HEK293T (cell line): ENCODE data around the gene ATP11C.
A peak's percentile ranks its signal among the peaks of the same experiment; 100 is the strongest.

Source experiments
- CTCF ChIA-PET: fragments of 350-600 bp; formaldehyde crosslinking; extraction: SDS; loops from one replicate; lab custom pipeline; 2021; ENCODE audit warnings: antibody characterized with exemption, inconsistent platforms; lab: Yijun Ruan, JAX
- POLR2A ChIA-PET: fragments of 350-600 bp; formaldehyde crosslinking; extraction: SDS; loops from one replicate; lab custom pipeline; 2020; ENCODE audit warnings: antibody characterized with exemption, inconsistent platforms; lab: Yijun Ruan, JAX
- DNase-seq: peaks from one replicate; pipeline ENCODE4 v3.0.0; 2012; ENCODE audit warnings: mixed read lengths; ENCODE audit errors: extremely low spot score
- ARNT ChIP-seq: fragments of 450-650 bp; IDR thresholded peaks from 2 replicates; pipeline ENCODE4 v1.6.1; 2017; ENCODE audit warnings: mild to moderate bottlenecking
- BHLHE40 ChIP-seq: fragments of 450-650 bp; IDR thresholded peaks from 2 replicates; pipeline ENCODE4 v1.6.1; 2016; ENCODE audit warnings: mild to moderate bottlenecking, moderate library complexity, borderline replicate concordance
- CTBP1 ChIP-seq: fragments of 450-650 bp; IDR thresholded peaks from 2 replicates; pipeline ENCODE4 v1.6.1; 2016; ENCODE audit warnings: borderline replicate concordance
- ELF4 ChIP-seq: fragments of 450-650 bp; IDR thresholded peaks from 2 replicates; pipeline ENCODE4 v1.6.1; 2017; ENCODE audit warnings: antibody characterized with exemption
- FOXA1 ChIP-seq: fragments of 450-650 bp; IDR thresholded peaks from 2 replicates; pipeline ENCODE4 v1.6.1; 2016; ENCODE audit warnings: mild to moderate bottlenecking
- FOXK2 ChIP-seq: fragments of 450-650 bp; IDR thresholded peaks from 2 replicates; pipeline ENCODE4 v1.6.1; 2016; ENCODE audit warnings: mild to moderate bottlenecking
- FOXM1 ChIP-seq: fragments of 450-650 bp; IDR thresholded peaks from 2 replicates; pipeline ENCODE4 v1.6.1; 2017; ENCODE audit warnings: mild to moderate bottlenecking, borderline replicate concordance
- HDGF ChIP-seq: fragments of 450-650 bp; IDR thresholded peaks from 2 replicates; pipeline ENCODE4 v1.6.1; 2017; ENCODE audit warnings: antibody characterized with exemption, borderline replicate concordance
- L3MBTL2 ChIP-seq: fragments of 450-650 bp; conservative IDR thresholded peaks from 2 replicates; pipeline ENCODE4 v1.6.1; 2016; ENCODE audit warnings: mild to moderate bottlenecking
- LEF1 ChIP-seq: fragments of 450-650 bp; IDR thresholded peaks from 2 replicates; pipeline ENCODE4 v1.6.1; 2017; ENCODE audit warnings: mild to moderate bottlenecking, borderline replicate concordance
- NFRKB ChIP-seq: fragments of 450-650 bp; IDR thresholded peaks from 2 replicates; pipeline ENCODE4 v1.6.1; 2016; ENCODE audit warnings: mild to moderate bottlenecking, moderate library complexity
- SP1 ChIP-seq: fragments of 450-650 bp; IDR thresholded peaks from 2 replicates; pipeline ENCODE4 v1.6.1; 2017
- SUZ12 ChIP-seq: fragments of 450-650 bp; IDR thresholded peaks from 2 replicates; pipeline ENCODE4 v1.6.1; 2016; ENCODE audit warnings: mild to moderate bottlenecking
- TARDBP ChIP-seq: fragments of 450-650 bp; IDR thresholded peaks from 2 replicates; pipeline ENCODE4 v1.6.1; 2016
- ZNF384 ChIP-seq: fragments of 450-650 bp; IDR thresholded peaks from 2 replicates; pipeline ENCODE4 v1.6.1; 2016
- TF ChIP-seq, protein P1 (sequence below): fragments of 450-650 bp; IDR thresholded peaks from 2 replicates; pipeline ENCODE4 v1.6.1; 2016

Gene ATP11C

DNA sequence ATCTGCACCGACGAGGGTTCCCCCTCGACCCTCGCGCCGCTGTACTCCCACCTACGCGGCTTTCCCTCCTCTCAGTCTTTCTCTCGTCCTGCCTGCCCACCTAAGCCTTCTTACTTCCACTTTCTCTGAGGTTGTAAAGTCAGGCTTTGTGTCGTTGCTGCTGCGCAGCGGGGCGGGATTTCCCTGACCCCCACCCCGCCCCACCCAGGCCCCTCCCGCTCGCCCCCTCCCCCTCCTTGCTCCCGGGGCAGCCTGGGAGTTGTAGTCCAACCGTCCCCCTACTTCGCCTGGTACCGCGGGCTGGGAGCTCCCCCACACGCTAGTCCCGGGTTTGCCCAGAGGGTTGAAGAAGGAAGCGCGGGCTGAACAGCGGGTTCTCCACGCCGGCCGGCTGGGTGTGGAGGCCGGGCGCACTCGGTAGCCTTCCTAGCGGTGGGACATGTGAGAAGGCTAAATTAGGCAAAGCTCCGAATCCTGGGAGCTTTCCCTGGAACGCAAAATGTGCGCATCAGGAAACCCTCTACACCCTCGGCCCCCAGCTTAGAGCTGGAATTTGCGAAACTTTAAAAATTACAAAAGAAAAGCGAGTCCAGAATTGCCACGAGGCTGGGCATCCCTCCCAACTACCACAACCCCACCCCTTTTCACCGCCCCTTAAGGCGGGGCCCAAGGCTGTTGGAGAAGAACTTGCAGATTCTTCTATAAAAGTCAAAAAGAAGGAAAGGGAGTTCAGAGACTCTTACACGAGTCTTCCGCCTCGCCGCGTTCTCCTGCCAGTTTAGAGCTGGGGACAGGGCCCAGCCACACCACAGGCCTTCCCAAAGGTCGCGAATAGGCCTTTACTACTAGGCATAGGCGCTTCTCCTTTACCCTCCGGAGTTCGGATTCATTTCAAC lies at the start of gene ATP11C:
Gene ATP11C, minus strand, starts transcription at position 153 of the 896 bp plus-strand sequence. CDS start 1,011 bp downstream, outside the sequence.
- POLR2A ChIA-PET: interaction anchor here (0.5 to 1.0 kb wide), 4 partner anchors 9 to 102 kb away, joined by 3 to 4 read pairs (median 3); no protein-coding TSS in a partner anchor
- TF ChIP-seq L3MBTL2: peak; percentile 75
- no peak for TF ChIP-seq CTBP1
- DNase-seq: peak; percentile 83
- CTCF ChIA-PET: no interaction called here

DNA sequence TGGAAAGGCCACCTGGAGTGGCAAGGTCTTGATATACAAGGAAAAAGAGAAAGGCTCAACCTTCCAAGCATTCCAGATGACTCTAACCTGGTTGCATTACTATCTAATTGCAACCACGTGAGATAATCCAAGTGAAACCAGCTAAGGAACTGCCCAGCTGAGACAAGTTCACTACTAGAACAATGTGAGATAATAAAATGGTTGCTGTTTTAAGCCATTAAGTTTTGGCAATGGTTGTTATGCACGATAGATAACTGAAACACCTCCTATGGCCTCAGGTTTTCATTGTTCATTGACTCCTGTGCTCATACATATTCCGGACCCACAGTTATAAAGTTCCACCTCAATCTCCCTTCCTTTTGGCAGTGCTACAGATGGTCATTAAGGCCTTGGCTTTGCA lies 41.6 kb upstream of the ATP11C start:
- CTCF ChIA-PET: no interaction called here
- POLR2A ChIA-PET: no interaction called here
- TF ChIP-seq HDGF (no peak), FOXM1 (no peak)
- no peak for DNase-seq

DNA sequence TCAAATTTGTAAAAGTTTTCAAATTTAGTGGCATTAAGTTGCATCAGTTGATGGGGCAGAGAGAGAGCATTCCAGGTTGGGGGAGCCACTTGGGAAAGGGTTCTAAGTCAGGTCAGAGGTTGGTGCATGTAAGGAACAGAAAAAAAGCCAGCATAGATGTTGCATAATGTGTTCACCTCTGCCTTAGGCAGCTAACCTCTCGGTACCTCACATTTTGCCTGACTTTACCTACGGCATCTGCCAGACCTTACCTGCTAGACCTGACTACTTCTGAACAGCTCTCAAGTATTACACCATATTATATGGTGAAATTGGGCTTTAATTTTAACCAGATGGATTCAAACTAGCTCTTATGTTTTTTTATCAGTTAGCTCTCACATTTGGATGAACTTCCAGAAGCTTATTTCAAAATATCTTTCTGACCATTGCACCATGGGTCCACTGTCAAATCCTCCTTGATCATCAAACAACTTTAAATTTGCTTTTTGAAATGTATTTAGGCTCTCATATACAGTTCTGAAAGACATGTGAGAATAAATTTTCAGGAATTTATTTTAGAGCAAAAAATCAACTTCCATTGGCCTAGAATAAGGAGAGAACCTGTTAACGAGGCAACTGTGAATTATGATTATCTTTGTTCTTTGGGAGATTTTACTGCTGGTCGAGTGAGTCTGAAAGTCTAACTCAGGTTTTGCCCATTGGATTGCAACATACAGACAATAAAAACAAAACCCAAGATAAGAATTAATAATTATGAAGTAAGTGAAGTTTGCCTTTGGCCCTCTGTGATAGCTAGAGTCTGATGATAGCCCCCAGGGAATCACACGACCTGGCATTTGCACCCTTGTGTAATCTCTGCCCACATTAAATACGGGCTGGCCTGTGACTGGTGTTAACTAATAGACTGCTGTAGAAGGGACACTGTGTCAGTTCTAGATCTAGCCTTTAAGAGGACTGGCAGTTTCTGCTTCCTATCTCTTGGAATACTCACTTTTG lies 40.1 kb upstream of the ATP11C start:
- TF ChIP-seq LEF1: no peak
- TF ChIP-seq, protein P1, sequence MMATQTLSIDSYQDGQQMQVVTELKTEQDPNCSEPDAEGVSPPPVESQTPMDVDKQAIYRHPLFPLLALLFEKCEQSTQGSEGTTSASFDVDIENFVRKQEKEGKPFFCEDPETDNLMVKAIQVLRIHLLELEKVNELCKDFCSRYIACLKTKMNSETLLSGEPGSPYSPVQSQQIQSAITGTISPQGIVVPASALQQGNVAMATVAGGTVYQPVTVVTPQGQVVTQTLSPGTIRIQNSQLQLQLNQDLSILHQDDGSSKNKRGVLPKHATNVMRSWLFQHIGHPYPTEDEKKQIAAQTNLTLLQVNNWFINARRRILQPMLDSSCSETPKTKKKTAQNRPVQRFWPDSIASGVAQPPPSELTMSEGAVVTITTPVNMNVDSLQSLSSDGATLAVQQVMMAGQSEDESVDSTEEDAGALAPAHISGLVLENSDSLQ: no peak
- no peak for TF ChIP-seq NFRKB
- no peak for TF ChIP-seq ZNF384
- TF ChIP-seq SP1: no peak
- TF ChIP-seq TARDBP: no peak
- TF ChIP-seq ARNT: no peak
- no peak for TF ChIP-seq BHLHE40
- TF ChIP-seq SUZ12: no peak
- TF ChIP-seq CTBP1: no peak
- TF ChIP-seq FOXM1: no peak
- no peak for TF ChIP-seq HDGF
- TF ChIP-seq FOXA1: no peak
- no peak for TF ChIP-seq ELF4
- no peak for TF ChIP-seq FOXK2
- TF ChIP-seq L3MBTL2: no peak
- CTCF ChIA-PET: no interaction called here
- POLR2A ChIA-PET: no interaction called here
- no peak for DNase-seq

DNA sequence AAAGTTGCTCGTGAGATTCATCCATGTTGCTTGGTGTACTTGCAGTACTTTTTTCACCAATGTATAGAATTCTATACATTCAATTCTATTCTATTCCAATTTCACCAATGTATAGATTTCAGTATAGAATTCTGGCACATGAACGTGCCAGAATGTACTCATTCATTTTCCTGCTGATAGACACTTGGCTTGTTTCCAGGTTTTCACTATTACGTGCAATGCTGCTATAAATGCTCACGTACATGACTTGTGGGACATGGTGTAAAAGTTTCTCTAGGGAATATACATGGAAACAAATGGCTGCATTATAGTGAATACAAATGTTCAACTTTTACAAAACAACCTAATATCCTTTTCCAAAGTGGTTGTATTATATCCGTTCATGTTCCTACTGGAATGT lies 39.3 kb upstream of the ATP11C start:
- POLR2A ChIA-PET: no interaction called here
- DNase-seq: no peak
- CTCF ChIA-PET: no interaction called here
- no peak for TF ChIP-seq ZNF384
- no peak for TF ChIP-seq FOXM1
- TF ChIP-seq BHLHE40: no peak
- TF ChIP-seq ARNT: no peak

DNA sequence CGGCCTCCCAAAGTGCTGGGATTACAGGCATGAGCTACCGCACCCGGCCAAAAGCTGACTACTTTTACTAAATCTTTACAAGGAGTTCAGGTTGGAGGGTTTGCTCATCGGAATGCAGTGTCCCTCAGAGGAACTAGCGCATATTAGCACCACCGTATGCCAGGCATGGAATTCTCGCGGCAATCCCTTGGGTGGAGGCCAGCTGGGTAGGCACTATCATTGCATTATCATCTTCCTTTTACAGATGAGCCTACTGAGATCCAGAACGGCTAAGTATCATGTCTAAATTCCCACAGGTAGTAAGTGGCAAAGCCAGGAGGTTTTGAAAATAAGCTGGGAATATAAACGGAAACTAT lies 38.5 kb upstream of the ATP11C start:
- ChIA-PET CTCF (no interaction called here), POLR2A (no interaction called here)
- DNase-seq: no peak
- TF ChIP-seq FOXA1 (no peak), ELF4 (no peak), BHLHE40 (no peak), LEF1 (no peak), FOXK2 (no peak), CTBP1 (no peak)

DNA sequence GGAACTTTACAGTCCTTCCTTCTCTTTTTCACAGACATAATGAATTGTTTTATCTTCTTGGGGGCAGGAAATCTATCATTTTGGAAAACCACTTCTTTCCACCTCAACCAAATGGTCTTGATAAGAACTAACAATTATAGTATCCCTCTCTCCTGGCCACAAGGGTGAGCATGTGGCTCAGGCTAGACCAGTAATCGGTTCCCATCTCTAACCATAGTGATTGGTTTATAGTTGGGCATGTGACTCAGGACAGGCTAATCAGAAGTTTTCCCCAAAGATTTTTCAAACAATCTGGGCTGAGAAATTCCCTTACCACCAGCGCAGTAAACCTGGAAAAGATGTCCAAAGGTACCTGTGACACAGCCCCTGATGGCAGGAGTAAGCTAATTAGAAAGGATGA lies 36.4 kb upstream of the ATP11C start:
- TF ChIP-seq ARNT: no peak
- no peak for TF ChIP-seq ELF4
- no peak for TF ChIP-seq TARDBP
- no peak for TF ChIP-seq SP1
- no peak for TF ChIP-seq HDGF
- TF ChIP-seq, protein P1: no peak
- TF ChIP-seq FOXA1: no peak
- no peak for TF ChIP-seq FOXK2
- no peak for TF ChIP-seq ZNF384
- no peak for TF ChIP-seq NFRKB
- no peak for TF ChIP-seq SUZ12
- no peak for TF ChIP-seq FOXM1
- TF ChIP-seq BHLHE40: no peak
- TF ChIP-seq CTBP1: no peak
- no peak for TF ChIP-seq LEF1
- peak; percentile 21 for DNase-seq
- ChIA-PET CTCF (no interaction called here), POLR2A (no interaction called here)

DNA sequence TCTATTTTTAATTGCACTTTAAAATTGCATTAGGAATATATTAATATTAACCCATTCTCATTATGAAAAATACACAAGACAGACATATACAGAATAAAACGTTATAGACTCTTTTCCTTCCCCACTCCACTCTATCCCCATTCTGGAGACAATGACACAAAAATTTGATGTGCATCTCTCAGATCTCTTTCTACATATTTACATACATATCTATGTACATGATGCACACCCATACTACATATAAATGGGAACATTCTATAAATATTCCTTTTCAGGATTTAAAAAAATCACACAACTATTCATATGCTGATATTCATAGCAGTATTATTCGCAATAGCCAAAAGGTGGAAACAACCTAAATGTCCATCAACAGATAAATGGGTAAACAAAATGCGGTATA lies 34.9 kb upstream of the ATP11C start:
- ChIA-PET POLR2A (no interaction called here), CTCF (interaction anchor here (0.5 kb wide), 1 partner anchor 407 kb away, joined by 3 read pairs; no protein-coding TSS in a partner anchor)
- no peak for DNase-seq
- TF ChIP-seq SP1: no peak
- TF ChIP-seq LEF1: no peak
- TF ChIP-seq ZNF384: no peak
- TF ChIP-seq L3MBTL2: no peak
- no peak for TF ChIP-seq CTBP1
- TF ChIP-seq ELF4: no peak
- TF ChIP-seq FOXM1: no peak
- TF ChIP-seq NFRKB: no peak
